Measurements from ENCODE around the gene ZBED1. TPM values are rescaled to one million over a fixed set of nuclear protein-coding genes. Genes with fewer than 3 reads are reported as not detected.

ZBED1 gene
- total and polyA plus RNA-seq, 9 of the 15 experiments (the other 6 are each of a cell fraction or from before 2014, with no cell fraction given): 0.61 to 27.6 (median 13.9) TPM

- WGBS (ENCODE audit: insufficient coverage, low coverage, missing lambda C conversion rate): 44% methylated on average over 7 of the region's 7 CpGs
- ATAC-seq (no peak), DNase-seq (ENCODE audit: extremely low read depth in 1 of 4, low spot score in 3 of 4) (no peak), FAIRE-seq (no peak)
- no peak overlapping the region for H3K9ac ChIP-seq (ENCODE audit: insufficient read depth in 1 of 2, low read depth in 2 of 2, low read length in 2 of 2)
- ChIA-PET CTCF (ENCODE audit: low intra/inter-chr PET ratio) (no interaction called here), POLR2A (no interaction called here)
- no peaks in the 10 kb centered on the region for H3K27me3 ChIP-seq (ENCODE audit: control insufficient read depth in 2 of 2, insufficient read depth in 2 of 2, low read length in 2 of 2)
- no peaks in the 10 kb centered on the region for H3K36me3 ChIP-seq (ENCODE audit: control insufficient read depth, insufficient read depth, low read length)
- intact Hi-C loops (cut with micrococcal nuclease) (no loop called here), in situ Hi-C loops (cut with MboI) (no loop called here)
- H3K4me2 ChIP-seq (ENCODE audit: insufficient read depth, low read length): no peak overlapping the region
- no peaks in the 10 kb centered on the region for H3K9me3 ChIP-seq (replicated peaks; ENCODE audit: control insufficient read depth, insufficient read depth, low read depth, low read length)
- H3K27ac ChIP-seq (ENCODE audit: extremely low read depth, low read depth, low read length): no peak overlapping the region
- no peaks in the 10 kb centered on the region for H3K9me1 ChIP-seq (ENCODE audit: control insufficient read depth, insufficient read depth, low read length)
- peaks cover 5% of the 10 kb centered on the region for H3K79me2 ChIP-seq (ENCODE audit: control insufficient read depth, insufficient read depth, low read length)
- no peak overlapping the region for H3K4me3 ChIP-seq
- peaks cover 4 to 24% of the 10 kb centered on the region in 2 experiments; a peak in 4 of 5 replicates for H3K4me1 ChIP-seq (replicated peaks in 1 of 2; ENCODE audit: control insufficient read depth in 2 of 2, insufficient read depth in 2 of 2, low read length in 2 of 2)
- no peak overlapping the region for H2AFZ ChIP-seq (ENCODE audit: low read depth, low read length)
- no peaks in the 10 kb centered on the region for H4K20me1 ChIP-seq (replicated peaks; ENCODE audit: control insufficient read depth, insufficient read depth, low read length)
- TF ChIP-seq ZNF316 (IDR thresholded peaks at IDR 0.05) (no peak), PRDM10 (IDR thresholded peaks at IDR 0.05; ENCODE audit: partially characterized antibody) (peak; percentile 93), ZEB2 (IDR thresholded peaks at IDR 0.05) (0 out of 2 replicates have a peak, but pooled peaks have one; percentile 12)
- BruUV-seq (replicated peaks): no TSS peak
Measured at GRCh38 chrX:2504706-2505332, 4.0 kb upstream of the ZBED1 start.
